ENCODE results near the gene PCNX1.

PCNX1 gene

GRCh38 chr14:70935135-70935534 is 27.9 kb downstream of the PCNX1 start:
- TF ChIP-seq EP300 (IDR thresholded peaks at IDR 0.05; ENCODE audit: borderline replicate concordance) (no peak), EGR1 (IDR thresholded peaks at IDR 0.05) (no peak), CREB1 (IDR thresholded peaks at IDR 0.05; ENCODE audit: low read depth) (no peak), TCF12 (IDR thresholded peaks at IDR 0.05; ENCODE audit: low read depth) (no peak), USF1 (IDR thresholded peaks at IDR 0.05) (no peak), NFIC (IDR thresholded peaks at IDR 0.05) (no peak), RAD21 (IDR thresholded peaks at IDR 0.05; ENCODE audit: low read depth) (no peak), ZBTB7A (IDR thresholded peaks at IDR 0.05; ENCODE audit: low read depth) (no peak), TAF1 (IDR thresholded peaks at IDR 0.05; ENCODE audit: low read depth) (no peak), TEAD4 (IDR thresholded peaks at IDR 0.05) (no peak), FOXM1 (IDR thresholded peaks at IDR 0.05; ENCODE audit: borderline replicate concordance, low read depth) (no peak), CEBPB (IDR thresholded peaks at IDR 0.05) (no peak)
- TF ChIP-seq, protein P1, sequence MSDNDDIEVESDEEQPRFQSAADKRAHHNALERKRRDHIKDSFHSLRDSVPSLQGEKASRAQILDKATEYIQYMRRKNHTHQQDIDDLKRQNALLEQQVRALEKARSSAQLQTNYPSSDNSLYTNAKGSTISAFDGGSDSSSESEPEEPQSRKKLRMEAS (IDR thresholded peaks at IDR 0.05), result no peak

DNA sequence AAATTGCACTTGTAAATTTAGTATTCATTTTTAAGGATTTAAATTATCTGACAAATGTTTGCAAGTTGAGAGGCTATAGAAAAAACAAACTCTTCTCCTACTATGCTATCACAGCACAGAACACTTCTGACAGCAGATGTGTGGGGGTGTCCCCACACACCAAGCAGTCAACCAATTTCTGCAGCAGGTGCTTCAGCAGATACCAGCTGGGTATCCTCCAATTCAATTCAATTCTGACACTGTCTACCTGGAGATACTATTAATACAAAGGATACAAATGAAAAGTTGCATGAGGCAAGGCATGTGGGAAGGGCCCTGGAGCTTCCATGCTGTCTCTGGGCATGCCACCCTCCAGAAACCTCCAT is 35.1 kb downstream of the PCNX1 start:
- no peak for TF ChIP-seq CEBPB (IDR thresholded peaks at IDR 0.05)
- TF ChIP-seq TCF12 (IDR thresholded peaks at IDR 0.05; ENCODE audit: low read depth), result no peak
- TF ChIP-seq, protein P2, sequence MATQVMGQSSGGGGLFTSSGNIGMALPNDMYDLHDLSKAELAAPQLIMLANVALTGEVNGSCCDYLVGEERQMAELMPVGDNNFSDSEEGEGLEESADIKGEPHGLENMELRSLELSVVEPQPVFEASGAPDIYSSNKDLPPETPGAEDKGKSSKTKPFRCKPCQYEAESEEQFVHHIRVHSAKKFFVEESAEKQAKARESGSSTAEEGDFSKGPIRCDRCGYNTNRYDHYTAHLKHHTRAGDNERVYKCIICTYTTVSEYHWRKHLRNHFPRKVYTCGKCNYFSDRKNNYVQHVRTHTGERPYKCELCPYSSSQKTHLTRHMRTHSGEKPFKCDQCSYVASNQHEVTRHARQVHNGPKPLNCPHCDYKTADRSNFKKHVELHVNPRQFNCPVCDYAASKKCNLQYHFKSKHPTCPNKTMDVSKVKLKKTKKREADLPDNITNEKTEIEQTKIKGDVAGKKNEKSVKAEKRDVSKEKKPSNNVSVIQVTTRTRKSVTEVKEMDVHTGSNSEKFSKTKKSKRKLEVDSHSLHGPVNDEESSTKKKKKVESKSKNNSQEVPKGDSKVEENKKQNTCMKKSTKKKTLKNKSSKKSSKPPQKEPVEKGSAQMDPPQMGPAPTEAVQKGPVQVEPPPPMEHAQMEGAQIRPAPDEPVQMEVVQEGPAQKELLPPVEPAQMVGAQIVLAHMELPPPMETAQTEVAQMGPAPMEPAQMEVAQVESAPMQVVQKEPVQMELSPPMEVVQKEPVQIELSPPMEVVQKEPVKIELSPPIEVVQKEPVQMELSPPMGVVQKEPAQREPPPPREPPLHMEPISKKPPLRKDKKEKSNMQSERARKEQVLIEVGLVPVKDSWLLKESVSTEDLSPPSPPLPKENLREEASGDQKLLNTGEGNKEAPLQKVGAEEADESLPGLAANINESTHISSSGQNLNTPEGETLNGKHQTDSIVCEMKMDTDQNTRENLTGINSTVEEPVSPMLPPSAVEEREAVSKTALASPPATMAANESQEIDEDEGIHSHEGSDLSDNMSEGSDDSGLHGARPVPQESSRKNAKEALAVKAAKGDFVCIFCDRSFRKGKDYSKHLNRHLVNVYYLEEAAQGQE (IDR thresholded peaks at IDR 0.05; ENCODE audit: low read depth), result no peak
- TF ChIP-seq, protein P1 (IDR thresholded peaks at IDR 0.05), result no peak
- no peak for TF ChIP-seq FOXM1 (IDR thresholded peaks at IDR 0.05; ENCODE audit: borderline replicate concordance, low read depth)
- no peak for TF ChIP-seq NFIC (IDR thresholded peaks at IDR 0.05)
- no peak for TF ChIP-seq TEAD4 (IDR thresholded peaks at IDR 0.05)
- no peak for TF ChIP-seq ZBTB7A (IDR thresholded peaks at IDR 0.05; ENCODE audit: low read depth)
- TF ChIP-seq EP300 (IDR thresholded peaks at IDR 0.05; ENCODE audit: borderline replicate concordance), result no peak
- no peak for TF ChIP-seq CREB1 (IDR thresholded peaks at IDR 0.05; ENCODE audit: low read depth)
- TF ChIP-seq TAF1 (IDR thresholded peaks at IDR 0.05; ENCODE audit: low read depth), result no peak
- TF ChIP-seq RAD21 (IDR thresholded peaks at IDR 0.05; ENCODE audit: low read depth), result no peak
- TF ChIP-seq USF1 (IDR thresholded peaks at IDR 0.05), result no peak
- no peak for TF ChIP-seq EGR1 (IDR thresholded peaks at IDR 0.05)
- no peak for TF ChIP-seq YY1 (IDR thresholded peaks at IDR 0.05; ENCODE audit: low read depth)

- TF ChIP-seq TEAD4 (IDR thresholded peaks at IDR 0.05) (no peak), NFIC (IDR thresholded peaks at IDR 0.05) (no peak), CREB1 (IDR thresholded peaks at IDR 0.05; ENCODE audit: low read depth) (no peak), USF1 (IDR thresholded peaks at IDR 0.05) (no peak), YY1 (IDR thresholded peaks at IDR 0.05; ENCODE audit: low read depth) (no peak), TCF12 (IDR thresholded peaks at IDR 0.05; ENCODE audit: low read depth) (no peak)
- TF ChIP-seq, protein P2 (IDR thresholded peaks at IDR 0.05; ENCODE audit: low read depth), result no peak
- TF ChIP-seq, protein P1 (IDR thresholded peaks at IDR 0.05), result no peak
Observed at GRCh38 chr14:70943838-70944237, 36.6 kb downstream of the PCNX1 start.

DNA sequence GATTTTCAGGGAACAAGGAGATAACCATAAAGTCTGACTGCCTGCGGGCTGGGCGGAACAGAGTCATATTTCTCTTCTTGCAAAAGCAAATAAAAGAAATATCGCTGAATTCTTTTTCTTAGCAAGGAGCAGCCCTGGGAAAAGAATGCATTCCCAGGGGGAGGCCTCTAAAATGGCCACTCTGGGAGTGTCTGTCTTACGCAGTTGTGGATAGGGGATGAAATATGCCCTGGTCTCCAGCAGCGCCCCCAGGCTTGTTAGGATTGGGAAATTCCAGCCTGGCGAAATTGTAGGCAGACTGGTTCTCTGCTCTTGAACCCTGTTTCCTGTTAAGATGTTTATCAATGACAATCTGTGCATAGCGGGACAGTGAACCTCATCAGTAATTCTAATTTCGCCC is 40.5 kb downstream of the PCNX1 start:
- TF ChIP-seq EP300 (IDR thresholded peaks at IDR 0.05; ENCODE audit: borderline replicate concordance) (no peak), YY1 (IDR thresholded peaks at IDR 0.05; ENCODE audit: low read depth) (no peak), CEBPB (IDR thresholded peaks at IDR 0.05) (no peak), TAF1 (IDR thresholded peaks at IDR 0.05; ENCODE audit: low read depth) (no peak), CREB1 (IDR thresholded peaks at IDR 0.05; ENCODE audit: low read depth) (no peak), EGR1 (IDR thresholded peaks at IDR 0.05) (no peak), TEAD4 (IDR thresholded peaks at IDR 0.05) (no peak), NFIC (IDR thresholded peaks at IDR 0.05) (no peak), ZBTB7A (IDR thresholded peaks at IDR 0.05; ENCODE audit: low read depth) (no peak), USF1 (IDR thresholded peaks at IDR 0.05) (no peak), TCF12 (IDR thresholded peaks at IDR 0.05; ENCODE audit: low read depth) (no peak)
- TF ChIP-seq, protein P2 (IDR thresholded peaks at IDR 0.05; ENCODE audit: low read depth), result no peak

Data from Ishikawa (cell line).